ENCODE results near the gene C1orf35.
A peak's percentile ranks its signal among the peaks of the same experiment; 100 is the strongest.

Gene C1orf35

DNA sequence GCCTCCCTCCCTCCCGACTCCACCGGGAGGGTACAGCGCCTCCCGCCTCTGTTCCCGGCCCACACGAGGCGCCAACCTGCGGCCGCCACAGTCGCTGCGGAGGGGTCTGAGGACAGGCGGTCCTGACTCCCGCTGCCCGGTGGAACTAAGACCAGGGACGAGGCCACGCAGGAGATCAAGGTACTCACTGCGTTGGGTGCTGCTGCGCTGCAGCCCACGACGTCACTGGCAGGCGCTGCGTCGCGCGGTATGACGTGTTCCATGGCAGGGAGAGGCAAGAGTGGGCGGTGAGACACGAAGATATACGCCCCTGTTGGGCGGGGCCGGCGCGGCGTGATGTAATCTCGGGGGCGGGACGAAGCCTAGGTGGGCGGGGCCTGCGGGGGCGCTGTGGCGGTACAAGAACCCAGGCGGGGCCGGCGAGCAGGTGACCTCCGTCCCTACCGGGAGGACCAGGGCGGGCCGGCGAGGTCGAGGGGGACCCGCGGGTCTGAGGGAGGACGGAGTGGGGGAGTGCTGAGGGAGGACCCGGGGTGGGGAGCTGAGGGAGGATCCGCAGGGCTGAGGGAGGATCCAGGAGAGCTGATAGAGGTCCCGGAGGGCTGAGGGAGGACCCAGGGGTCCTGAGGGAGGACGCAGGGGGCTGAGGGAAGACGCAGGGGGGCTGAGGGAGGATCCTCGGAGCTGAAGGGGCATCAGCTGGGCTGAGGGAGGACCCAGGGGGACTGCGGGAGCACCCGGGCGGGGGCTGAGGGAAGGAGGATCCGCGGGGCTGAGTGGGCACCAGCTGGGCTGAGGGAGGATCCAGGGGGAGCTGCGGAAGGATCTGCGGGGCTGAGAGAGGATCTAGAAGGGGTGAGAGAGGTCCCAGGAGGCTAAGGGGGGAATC, 6.2 kb upstream of the C1orf35 start, which contains the start of gene MRPL55:
Gene MRPL55, minus strand, starts transcription at position 227 of the 889 bp plus-strand sequence. CDS start 1,039 bp downstream, outside the sequence.
- DNase-seq: peak; percentile 98

DNA sequence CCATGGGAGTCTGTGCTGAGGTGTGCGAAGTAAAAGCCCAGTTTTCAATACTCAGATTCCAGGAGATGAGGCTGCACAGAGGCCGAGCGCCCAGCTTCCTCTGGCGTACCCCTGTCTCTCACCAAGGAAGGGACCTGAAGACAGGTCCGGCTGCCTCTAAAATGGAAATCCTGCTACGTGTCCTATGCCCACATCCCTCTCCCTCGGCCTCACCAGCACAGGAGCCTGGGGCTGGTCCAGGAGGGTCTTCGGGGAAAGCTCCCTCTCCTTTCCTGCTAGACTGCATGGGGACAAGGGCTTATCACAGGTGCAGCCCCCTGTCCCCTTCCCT, 5.6 kb upstream of the C1orf35 start:
- DNase-seq: no peak

GRCh38 chr1:228108055-228108690, 5.0 kb upstream of the C1orf35 start:
- DNase-seq: no peak

DNA sequence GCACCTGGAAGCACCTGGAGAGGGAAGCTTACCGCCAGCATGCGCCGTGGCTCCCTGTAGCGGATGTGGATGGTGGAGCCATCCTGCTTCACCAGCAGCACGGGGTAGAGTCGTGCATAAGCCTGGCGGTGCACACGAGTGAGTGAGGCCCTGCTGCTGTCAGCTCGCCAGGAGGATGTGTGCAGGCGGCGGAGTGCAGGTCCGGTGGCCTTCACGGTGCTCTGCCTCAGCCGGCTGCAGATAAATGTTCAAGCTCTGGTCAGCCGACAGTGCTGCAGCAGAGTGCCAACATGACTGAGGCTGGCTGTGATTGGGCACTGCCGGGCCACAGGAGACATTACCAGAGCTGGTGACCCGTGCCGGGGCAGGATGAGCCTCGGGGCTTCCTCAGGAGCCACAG, 4.5 kb upstream of the C1orf35 start:
- DNase-seq: no peak

GRCh38 chr1:228106800-228107054, 3.6 kb upstream of the C1orf35 start:
- no peak for DNase-seq

- DNase-seq: no peak
Measured at GRCh38 chr1:228105996-228106799, 3.1 kb upstream of the C1orf35 start.

DNA sequence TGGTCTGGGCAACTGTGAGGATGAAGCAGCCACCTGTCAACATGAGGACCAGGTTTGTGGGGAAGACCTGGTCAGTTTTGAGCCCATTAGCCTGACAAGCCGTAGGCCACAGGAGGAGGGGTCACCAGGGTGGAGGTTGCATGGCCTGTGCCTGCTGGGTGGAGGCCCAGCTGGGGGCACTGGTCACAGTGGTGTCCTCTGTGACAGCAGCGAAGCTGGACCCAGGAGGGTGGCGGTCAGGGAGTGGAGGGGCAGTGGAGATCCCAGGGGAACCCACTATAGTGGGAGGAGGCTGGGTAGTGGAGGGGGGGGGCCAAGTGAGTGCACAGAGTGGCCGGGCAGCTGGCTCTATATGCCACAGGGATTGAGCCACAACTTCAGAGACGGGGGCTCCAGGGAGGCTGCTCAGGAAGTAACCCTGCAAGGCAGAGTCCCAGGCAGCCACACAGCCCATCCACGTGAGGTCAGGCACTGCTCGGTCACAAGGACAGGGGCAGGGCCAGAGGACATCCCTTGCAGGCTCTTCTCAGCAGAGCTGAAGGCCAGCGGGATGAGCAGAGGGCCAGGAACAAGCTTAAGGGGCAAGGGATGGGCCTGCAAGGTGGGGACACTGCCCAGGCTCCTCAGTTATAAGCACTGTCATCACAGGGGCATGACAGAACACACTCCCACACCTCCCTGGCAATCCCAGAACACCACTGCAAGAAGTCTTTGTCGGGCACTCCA, 2.3 kb upstream of the C1orf35 start:
- no peak for DNase-seq

DNA sequence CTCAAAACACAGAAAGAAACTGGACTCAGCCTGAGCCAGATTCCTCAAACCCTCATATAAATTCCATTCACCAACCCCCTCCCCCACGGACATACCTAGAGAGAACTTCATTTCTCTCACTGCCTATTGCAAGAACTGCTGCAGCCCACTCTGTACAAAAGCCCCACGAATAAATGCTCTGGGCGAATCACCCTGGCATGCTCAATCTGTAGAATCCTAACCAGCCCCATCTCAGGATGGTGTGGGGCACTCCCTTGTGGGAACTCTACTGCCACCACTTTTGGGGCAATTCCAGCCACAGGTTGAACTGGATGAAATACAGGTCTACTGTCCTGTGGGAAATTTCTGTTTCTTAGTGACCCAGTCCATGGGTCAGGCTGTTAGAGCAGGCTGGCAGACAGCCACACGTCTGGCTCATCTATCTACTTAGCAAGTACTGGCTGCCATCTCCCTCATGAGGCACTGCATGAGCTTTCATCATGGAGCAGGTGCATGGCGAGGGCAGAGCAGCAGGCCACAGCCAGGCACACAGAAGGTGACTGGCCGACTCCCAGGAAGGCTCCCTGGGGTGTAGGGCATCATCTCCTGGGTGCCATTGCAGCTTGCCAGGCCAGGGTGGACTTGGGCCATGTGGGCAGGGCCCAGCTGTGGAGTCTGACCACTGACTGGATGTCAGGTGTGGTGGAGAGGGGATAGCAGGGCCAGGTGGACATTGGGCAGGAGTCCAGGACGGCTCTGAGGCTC, 1.6 kb upstream of the C1orf35 start:
- no peak for DNase-seq

GRCh38 chr1:228101994-228102790, 933 bp downstream of the C1orf35 start:
- peak; percentile 73 for DNase-seq

DNA sequence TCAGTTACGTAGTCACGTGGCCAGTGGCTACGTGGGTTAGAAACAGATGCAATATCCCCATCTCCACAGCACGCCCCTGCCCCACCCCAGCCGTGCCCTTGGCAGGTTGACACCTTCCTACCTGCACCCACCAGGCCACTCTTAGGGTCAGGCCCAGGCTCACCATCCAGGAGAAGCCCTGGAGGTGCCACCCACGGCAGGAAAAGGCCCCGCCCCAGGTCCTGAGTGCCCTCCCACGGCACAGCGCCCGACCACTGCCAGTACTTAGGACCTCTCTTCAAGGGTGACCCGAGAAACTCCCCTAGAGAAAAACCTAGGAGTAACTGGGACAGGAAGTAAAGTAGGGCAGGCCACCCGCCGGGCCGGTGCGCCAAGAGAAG, 1.5 kb downstream of the C1orf35 start:
- DNase-seq: peak; percentile 48

- no peak for DNase-seq
Measured at GRCh38 chr1:228100822-228101613, 2.1 kb downstream of the C1orf35 start.

GRCh38 chr1:228099331-228099732, 3.8 kb downstream of the C1orf35 start:
- no peak for DNase-seq

DNA sequence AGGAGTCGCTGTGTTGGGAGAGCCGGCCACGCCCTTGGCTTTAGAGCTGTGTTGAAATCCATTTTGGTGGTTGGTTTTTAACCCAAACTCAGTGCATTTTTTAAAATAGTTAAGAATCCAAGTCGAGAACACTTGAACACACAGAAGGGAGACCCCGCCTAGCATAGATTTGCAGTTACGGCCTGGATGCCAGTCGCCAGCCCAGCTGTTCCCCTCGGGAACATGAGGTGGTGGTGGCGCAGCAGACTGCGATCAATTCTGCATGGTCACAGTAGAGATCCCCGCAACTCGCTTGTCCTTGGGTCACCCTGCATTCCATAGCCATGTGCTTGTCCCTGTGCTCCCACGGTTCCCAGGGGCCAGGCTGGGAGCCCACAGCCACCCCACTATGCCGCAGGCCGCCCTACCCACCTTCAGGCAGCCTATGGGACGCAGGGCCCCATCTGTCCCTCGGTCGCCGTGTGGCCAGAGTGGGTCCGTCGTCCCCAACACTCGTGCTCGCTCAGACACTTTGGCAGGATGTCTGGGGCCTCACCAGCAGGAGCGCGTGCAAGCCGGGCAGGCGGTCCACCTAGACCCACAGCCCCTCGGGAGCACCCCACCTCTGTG, 4.7 kb downstream of the C1orf35 start:
- no peak for DNase-seq

- no peak for DNase-seq
Measured at GRCh38 chr1:228097333-228098081, 5.6 kb downstream of the C1orf35 start.

- no peak for DNase-seq
Measured at GRCh38 chr1:228096416-228097332, 6.5 kb downstream of the C1orf35 start.

GRCh38 chr1:228095938-228096337, 7.2 kb downstream of the C1orf35 start:
- DNase-seq: no peak

- DNase-seq: no peak
Measured at GRCh38 chr1:228095161-228095560, 8.0 kb downstream of the C1orf35 start.

- DNase-seq: no peak
Measured at GRCh38 chr1:228094432-228095016, 8.6 kb downstream of the C1orf35 start.

Measured in CD4-positive, alpha-beta T cell treated with Interleukin-21 for 1 hour (primary cell).